HepG2 (cell line): ENCODE measurements around the gene TSGA10IP. TPM values are rescaled to one million over a fixed set of nuclear protein-coding genes. Genes with fewer than 3 reads are reported as not detected.
A peak's percentile ranks its signal among the peaks of the same experiment; 100 is the strongest.

Source experiments
- ATF7-NPFF ChIP-seq: sonication (generic); formaldehyde crosslinking; IDR thresholded peaks from 2 replicates; pipeline ENCODE4 v1.8.1; 2023; ENCODE audit warnings: mild to moderate bottlenecking, low read depth, missing genetic modification reagents, moderate library complexity
- ATRX ChIP-seq: sonication (generic); formaldehyde crosslinking; IDR thresholded peaks from 2 replicates; pipeline ENCODE4 v1.4.0; 2020; ENCODE audit warnings: missing genetic modification reagents, borderline replicate concordance
- ELF1 ChIP-seq: sonication (generic); formaldehyde crosslinking; IDR thresholded peaks from 2 replicates; pipeline ENCODE4 v1.4.0; 2020; ENCODE audit warnings: missing genetic modification reagents
- JUN ChIP-seq: sonication (generic); formaldehyde crosslinking; IDR thresholded peaks from 2 replicates; pipeline ENCODE4 v1.4.0; 2020; ENCODE audit warnings: mild to moderate bottlenecking, missing genetic modification reagents
- KLF13 ChIP-seq: sonication (generic); formaldehyde crosslinking; IDR thresholded peaks from 2 replicates; pipeline ENCODE4 v1.4.0; 2020; ENCODE audit warnings: mild to moderate bottlenecking, missing genetic modification reagents
- PATZ1 ChIP-seq: sonication (generic); formaldehyde crosslinking; IDR thresholded peaks from 2 replicates; pipeline ENCODE4 v1.4.0; 2020; ENCODE audit warnings: missing genetic modification reagents
- PRPF4 ChIP-seq: fragments of 200-400 bp; formaldehyde crosslinking; IDR thresholded peaks from 2 replicates; pipeline ENCODE4 v1.6.1; 2016; ENCODE audit warnings: low read length, low read depth; ENCODE audit not compliant: poor library complexity, severe bottlenecking
- SUZ12 ChIP-seq: fragments of 150-350 bp; IDR thresholded peaks from 2 replicates; pipeline ENCODE4 v1.6.1; 2014; ENCODE audit warnings: low read depth, low read length
- ZFP90 ChIP-seq: sonication (generic); formaldehyde crosslinking; IDR thresholded peaks from 2 replicates; pipeline ENCODE4 v1.8.0; 2022; ENCODE audit warnings: missing genetic modification reagents, mild to moderate bottlenecking, inconsistent platforms, borderline replicate concordance
- ZNF773 ChIP-seq: sonication (generic); formaldehyde crosslinking; IDR thresholded peaks from 2 replicates; pipeline ENCODE4 v1.4.0; 2020; ENCODE audit warnings: missing genetic modification reagents, borderline replicate concordance
- ZNF891 ChIP-seq: sonication (generic); formaldehyde crosslinking; IDR thresholded peaks from 2 replicates; pipeline ENCODE4 v1.5.0; 2020; ENCODE audit warnings: mild to moderate bottlenecking, missing genetic modification reagents
- ZSCAN30 ChIP-seq: sonication (generic); formaldehyde crosslinking; IDR thresholded peaks from 2 replicates; pipeline ENCODE4 v1.5.0; 2020; ENCODE audit warnings: mild to moderate bottlenecking, missing genetic modification reagents
- polyA plus RNA-seq, 8 experiments: library from polyadenylated mRNA; depleted of rRNA in 3 of 8; stranded (reverse) in 7 of 8; unstranded in 1 of 8; fragments of >200 nt; fragmentation: Illumina TruSeq in 4 of 8; extraction: Trizol in 4 of 8; gene quantifications; 2 replicates each; pipeline versions ENCODE4 v1.2.1 to v1.2.3, GENCODE V29; 2011 to 2016; ENCODE audit warnings: low read depth in 4 of 8, missing spikeins in 1 of 8, mixed read lengths in 1 of 8; ENCODE audit not compliant: insufficient read depth in 1 of 8
- total RNA-seq, 5 experiments: library from RNA; depleted of rRNA; stranded (reverse); fragments of >200 nt; fragmentation: Illumina TruSeq; extraction: Trizol; gene quantifications; 2 replicates each; pipeline ENCODE4 v1.2.3, GENCODE V29; 2016; ENCODE audit warnings: low read depth in 1 of 5
- TF ChIP-seq, protein P1 (sequence below): sonication (generic); formaldehyde crosslinking; IDR thresholded peaks from 2 replicates; pipeline ENCODE4 v1.9.0; 2021; ENCODE audit warnings: mild to moderate bottlenecking, missing genetic modification reagents
- TF ChIP-seq, protein P2 (sequence below): sonication (generic); formaldehyde crosslinking; IDR thresholded peaks from 2 replicates; pipeline ENCODE4 v1.5.0; 2020; ENCODE audit warnings: mild to moderate bottlenecking, missing genetic modification reagents, borderline replicate concordance
- TF ChIP-seq, protein P3 (sequence below): sonication (generic); formaldehyde crosslinking; IDR thresholded peaks from 2 replicates; pipeline ENCODE4 v1.5.1; 2020; ENCODE audit warnings: missing genetic modification reagents, mild to moderate bottlenecking, borderline replicate concordance

The TSGA10IP gene
- total and polyA plus RNA-seq, 2 of the 13 experiments (the other 11 are each of a cell fraction or from before 2014, with no cell fraction given): not detected

- TF ChIP-seq, protein P1, sequence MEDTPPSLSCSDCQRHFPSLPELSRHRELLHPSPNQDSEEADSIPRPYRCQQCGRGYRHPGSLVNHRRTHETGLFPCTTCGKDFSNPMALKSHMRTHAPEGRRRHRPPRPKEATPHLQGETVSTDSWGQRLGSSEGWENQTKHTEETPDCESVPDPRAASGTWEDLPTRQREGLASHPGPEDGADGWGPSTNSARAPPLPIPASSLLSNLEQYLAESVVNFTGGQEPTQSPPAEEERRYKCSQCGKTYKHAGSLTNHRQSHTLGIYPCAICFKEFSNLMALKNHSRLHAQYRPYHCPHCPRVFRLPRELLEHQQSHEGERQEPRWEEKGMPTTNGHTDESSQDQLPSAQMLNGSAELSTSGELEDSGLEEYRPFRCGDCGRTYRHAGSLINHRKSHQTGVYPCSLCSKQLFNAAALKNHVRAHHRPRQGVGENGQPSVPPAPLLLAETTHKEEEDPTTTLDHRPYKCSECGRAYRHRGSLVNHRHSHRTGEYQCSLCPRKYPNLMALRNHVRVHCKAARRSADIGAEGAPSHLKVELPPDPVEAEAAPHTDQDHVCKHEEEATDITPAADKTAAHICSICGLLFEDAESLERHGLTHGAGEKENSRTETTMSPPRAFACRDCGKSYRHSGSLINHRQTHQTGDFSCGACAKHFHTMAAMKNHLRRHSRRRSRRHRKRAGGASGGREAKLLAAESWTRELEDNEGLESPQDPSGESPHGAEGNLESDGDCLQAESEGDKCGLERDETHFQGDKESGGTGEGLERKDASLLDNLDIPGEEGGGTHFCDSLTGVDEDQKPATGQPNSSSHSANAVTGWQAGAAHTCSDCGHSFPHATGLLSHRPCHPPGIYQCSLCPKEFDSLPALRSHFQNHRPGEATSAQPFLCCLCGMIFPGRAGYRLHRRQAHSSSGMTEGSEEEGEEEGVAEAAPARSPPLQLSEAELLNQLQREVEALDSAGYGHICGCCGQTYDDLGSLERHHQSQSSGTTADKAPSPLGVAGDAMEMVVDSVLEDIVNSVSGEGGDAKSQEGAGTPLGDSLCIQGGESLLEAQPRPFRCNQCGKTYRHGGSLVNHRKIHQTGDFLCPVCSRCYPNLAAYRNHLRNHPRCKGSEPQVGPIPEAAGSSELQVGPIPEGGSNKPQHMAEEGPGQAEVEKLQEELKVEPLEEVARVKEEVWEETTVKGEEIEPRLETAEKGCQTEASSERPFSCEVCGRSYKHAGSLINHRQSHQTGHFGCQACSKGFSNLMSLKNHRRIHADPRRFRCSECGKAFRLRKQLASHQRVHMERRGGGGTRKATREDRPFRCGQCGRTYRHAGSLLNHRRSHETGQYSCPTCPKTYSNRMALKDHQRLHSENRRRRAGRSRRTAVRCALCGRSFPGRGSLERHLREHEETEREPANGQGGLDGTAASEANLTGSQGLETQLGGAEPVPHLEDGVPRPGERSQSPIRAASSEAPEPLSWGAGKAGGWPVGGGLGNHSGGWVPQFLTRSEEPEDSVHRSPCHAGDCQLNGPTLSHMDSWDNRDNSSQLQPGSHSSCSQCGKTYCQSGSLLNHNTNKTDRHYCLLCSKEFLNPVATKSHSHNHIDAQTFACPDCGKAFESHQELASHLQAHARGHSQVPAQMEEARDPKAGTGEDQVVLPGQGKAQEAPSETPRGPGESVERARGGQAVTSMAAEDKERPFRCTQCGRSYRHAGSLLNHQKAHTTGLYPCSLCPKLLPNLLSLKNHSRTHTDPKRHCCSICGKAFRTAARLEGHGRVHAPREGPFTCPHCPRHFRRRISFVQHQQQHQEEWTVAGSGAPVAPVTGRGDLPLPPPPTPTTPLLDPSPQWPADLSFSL (CRISPR knock-in tag): no peak
- TF ChIP-seq SUZ12: no peak
- TF ChIP-seq ELF1: peak; percentile 18; the same call in 1 of the 2 replicates
- no peak for TF ChIP-seq KLF13 (CRISPR knock-in tag)
- TF ChIP-seq PRPF4: no peak
- TF ChIP-seq, protein P2, sequence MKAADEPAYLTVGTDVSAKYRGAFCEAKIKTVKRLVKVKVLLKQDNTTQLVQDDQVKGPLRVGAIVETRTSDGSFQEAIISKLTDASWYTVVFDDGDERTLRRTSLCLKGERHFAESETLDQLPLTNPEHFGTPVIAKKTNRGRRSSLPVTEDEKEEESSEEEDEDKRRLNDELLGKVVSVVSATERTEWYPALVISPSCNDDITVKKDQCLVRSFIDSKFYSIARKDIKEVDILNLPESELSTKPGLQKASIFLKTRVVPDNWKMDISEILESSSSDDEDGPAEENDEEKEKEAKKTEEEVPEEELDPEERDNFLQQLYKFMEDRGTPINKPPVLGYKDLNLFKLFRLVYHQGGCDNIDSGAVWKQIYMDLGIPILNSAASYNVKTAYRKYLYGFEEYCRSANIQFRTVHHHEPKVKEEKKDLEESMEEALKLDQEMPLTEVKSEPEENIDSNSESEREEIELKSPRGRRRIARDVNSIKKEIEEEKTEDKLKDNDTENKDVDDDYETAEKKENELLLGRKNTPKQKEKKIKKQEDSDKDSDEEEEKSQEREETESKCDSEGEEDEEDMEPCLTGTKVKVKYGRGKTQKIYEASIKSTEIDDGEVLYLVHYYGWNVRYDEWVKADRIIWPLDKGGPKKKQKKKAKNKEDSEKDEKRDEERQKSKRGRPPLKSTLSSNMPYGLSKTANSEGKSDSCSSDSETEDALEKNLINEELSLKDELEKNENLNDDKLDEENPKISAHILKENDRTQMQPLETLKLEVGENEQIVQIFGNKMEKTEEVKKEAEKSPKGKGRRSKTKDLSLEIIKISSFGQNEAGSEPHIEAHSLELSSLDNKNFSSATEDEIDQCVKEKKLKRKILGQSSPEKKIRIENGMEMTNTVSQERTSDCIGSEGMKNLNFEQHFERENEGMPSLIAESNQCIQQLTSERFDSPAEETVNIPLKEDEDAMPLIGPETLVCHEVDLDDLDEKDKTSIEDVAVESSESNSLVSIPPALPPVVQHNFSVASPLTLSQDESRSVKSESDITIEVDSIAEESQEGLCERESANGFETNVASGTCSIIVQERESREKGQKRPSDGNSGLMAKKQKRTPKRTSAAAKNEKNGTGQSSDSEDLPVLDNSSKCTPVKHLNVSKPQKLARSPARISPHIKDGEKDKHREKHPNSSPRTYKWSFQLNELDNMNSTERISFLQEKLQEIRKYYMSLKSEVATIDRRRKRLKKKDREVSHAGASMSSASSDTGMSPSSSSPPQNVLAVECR (CRISPR knock-in tag): no peak; the same call in 1 of the 2 replicates
- no peak for TF ChIP-seq ZNF891 (CRISPR knock-in tag)
- TF ChIP-seq ZNF773 (CRISPR knock-in tag): no peak
- no peak for TF ChIP-seq ATF7-NPFF
- TF ChIP-seq, protein P3, sequence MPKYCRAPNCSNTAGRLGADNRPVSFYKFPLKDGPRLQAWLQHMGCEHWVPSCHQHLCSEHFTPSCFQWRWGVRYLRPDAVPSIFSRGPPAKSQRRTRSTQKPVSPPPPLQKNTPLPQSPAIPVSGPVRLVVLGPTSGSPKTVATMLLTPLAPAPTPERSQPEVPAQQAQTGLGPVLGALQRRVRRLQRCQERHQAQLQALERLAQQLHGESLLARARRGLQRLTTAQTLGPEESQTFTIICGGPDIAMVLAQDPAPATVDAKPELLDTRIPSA (CRISPR knock-in tag): no peak
- no peak for TF ChIP-seq PATZ1
- TF ChIP-seq ZSCAN30 (CRISPR knock-in tag): no peak
- TF ChIP-seq JUN (CRISPR knock-in tag): no peak
- no peak for TF ChIP-seq ZFP90 (CRISPR knock-in tag)
- TF ChIP-seq ATRX: no peak
Observed at GRCh38 chr11:65944767-65945166, 513 bp upstream of the TSGA10IP start (continued).
